ENCODE measurements around the gene SORL1.

SORL1 gene

DNA sequence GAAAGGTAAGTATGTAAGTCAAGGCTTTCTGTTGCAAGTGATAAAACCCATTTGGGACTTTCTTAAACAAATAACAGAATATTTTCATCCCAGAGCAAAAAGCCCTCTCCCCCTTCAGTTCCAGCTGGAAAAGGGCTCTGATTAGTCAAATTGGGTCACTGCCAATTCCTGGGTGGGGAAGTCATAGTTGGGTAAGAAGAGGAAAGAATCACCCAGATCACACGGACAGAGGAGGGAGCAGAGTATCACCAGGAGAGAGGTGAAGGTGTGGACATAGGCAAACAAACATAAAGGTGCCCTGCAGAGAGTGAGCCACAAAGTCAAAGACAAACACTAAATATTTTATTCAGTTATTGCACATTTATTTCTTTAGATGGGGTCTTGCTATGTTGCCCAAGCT lies 36.3 kb upstream of the SORL1 start:
- Histone ChIP-seq H3K27ac (ENCODE audit: low read length) (no peak overlapping the region), H3K9ac (ENCODE audit: low read length in 2 of 2) (no peak overlapping the region), H3K9me3 (ENCODE audit: control insufficient read depth in 2 of 2, low read length in 2 of 2) (no peaks in the 10 kb centered on the region), H3K4me3 (ENCODE audit: low read length in 2 of 2) (no peak overlapping the region), H3K36me3 (ENCODE audit: control insufficient read depth in 2 of 2, insufficient read depth in 2 of 2, low read length in 2 of 2) (no peaks in the 10 kb centered on the region), H3K4me1 (ENCODE audit: control insufficient read depth, insufficient read depth, low read length) (peaks cover 10% of the 10 kb centered on the region), H3K27me3 (ENCODE audit: control insufficient read depth in 1 of 2, insufficient read depth in 2 of 2, low read length in 2 of 2) (no peaks in the 10 kb centered on the region)

DNA sequence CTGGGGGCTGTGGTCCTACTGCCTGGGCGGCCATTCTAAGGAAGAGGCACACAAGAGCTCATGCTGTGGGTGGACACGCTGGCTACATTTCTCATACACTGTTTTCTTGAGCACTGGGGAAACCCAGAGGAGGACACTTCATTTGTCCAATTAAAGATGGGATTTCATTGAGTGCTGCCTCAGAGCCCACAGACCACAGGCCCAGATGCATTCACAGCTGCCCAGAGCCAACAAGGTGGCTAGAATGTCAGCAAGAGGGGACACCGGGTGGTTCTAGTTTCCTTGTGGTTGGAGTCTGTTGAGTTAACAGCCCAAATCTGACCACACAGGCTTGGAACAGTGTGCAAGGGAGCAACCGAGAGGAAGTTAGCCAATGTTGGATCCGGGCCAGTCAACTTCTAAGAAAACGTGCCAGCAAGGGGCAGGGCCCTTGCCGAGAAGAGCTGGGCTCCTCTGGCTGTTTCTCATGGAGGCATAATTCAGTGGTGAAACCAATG lies 35.0 kb upstream of the SORL1 start:
- H3K9me3 ChIP-seq (ENCODE audit: control insufficient read depth in 2 of 2, low read length in 2 of 2) = no peaks in the 10 kb centered on the region
- H3K27ac ChIP-seq (ENCODE audit: low read length) = peak overlapping the region; percentile 53
- H3K27me3 ChIP-seq (ENCODE audit: control insufficient read depth in 1 of 2, insufficient read depth in 2 of 2, low read length in 2 of 2) = no peaks in the 10 kb centered on the region
- no peaks in the 10 kb centered on the region for H3K36me3 ChIP-seq (ENCODE audit: control insufficient read depth in 2 of 2, insufficient read depth in 2 of 2, low read length in 2 of 2)
- peaks cover 10% of the 10 kb centered on the region for H3K4me1 ChIP-seq (ENCODE audit: control insufficient read depth, insufficient read depth, low read length)
- H3K9ac ChIP-seq (ENCODE audit: low read length in 2 of 2) = peak overlapping the region in 1 of 2 donors; percentile 29
- H3K4me3 ChIP-seq (ENCODE audit: low read length in 2 of 2) = no peak overlapping the region

DNA sequence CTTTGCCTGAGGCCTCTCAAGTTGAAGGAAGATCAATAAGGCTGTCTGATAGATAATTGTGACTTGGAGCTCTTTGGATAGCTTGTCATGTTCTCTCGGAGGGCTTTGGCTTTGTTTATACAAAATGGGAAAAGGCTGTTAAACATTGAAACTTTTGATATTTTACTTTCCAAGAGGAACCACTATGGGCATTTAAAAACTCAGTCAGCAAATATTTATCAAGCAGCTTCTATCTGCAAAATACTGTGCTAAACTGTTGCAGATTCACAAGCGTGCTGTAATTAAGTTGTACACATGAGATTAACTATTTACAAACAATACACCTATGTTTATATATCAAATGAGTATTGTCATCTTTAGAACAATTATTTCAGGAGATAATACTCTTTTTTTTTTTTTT lies 34.5 kb upstream of the SORL1 start:
- Histone ChIP-seq H3K4me1 (ENCODE audit: control insufficient read depth, insufficient read depth, low read length) (peaks cover 10% of the 10 kb centered on the region), H3K9me3 (ENCODE audit: control insufficient read depth in 2 of 2, low read length in 2 of 2) (no peaks in the 10 kb centered on the region), H3K4me3 (ENCODE audit: low read length in 2 of 2) (no peak overlapping the region), H3K27me3 (ENCODE audit: control insufficient read depth in 1 of 2, insufficient read depth in 2 of 2, low read length in 2 of 2) (no peaks in the 10 kb centered on the region), H3K27ac (ENCODE audit: low read length) (peak overlapping the region; percentile 53), H3K9ac (ENCODE audit: low read length in 2 of 2) (no peak overlapping the region), H3K36me3 (ENCODE audit: control insufficient read depth in 2 of 2, insufficient read depth in 2 of 2, low read length in 2 of 2) (no peaks in the 10 kb centered on the region)

DNA sequence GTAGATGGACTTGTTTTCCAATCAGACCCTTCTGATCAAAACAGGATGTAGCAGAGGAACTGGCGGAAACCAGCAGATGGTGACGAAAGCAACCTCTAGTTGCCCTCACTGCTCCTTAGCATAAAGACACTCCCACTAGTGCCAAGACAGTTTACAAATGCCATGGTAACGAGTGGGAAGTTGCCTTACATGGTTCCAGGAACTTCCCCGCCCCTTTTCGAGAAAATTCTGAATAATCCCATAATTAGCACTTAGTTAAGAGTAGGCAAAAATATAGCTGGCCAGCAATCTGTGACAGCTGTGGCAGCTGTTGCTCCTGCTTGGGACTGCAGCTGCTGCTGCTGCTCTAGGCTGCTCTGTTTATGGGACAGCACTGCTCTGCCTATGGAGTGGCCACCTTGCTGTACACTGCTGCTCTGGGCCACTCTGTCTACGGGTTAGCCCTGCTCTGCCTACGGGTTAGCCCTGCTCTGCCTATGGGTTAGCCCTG lies 33.4 kb upstream of the SORL1 start:
- H3K9me3 ChIP-seq (ENCODE audit: control insufficient read depth in 2 of 2, low read length in 2 of 2) = no peaks in the 10 kb centered on the region
- no peak overlapping the region for H3K9ac ChIP-seq (ENCODE audit: low read length in 2 of 2)
- no peaks in the 10 kb centered on the region for H3K36me3 ChIP-seq (ENCODE audit: control insufficient read depth in 2 of 2, insufficient read depth in 2 of 2, low read length in 2 of 2)
- H3K4me3 ChIP-seq (ENCODE audit: low read length in 2 of 2) = no peak overlapping the region
- no peaks in the 10 kb centered on the region for H3K27me3 ChIP-seq (ENCODE audit: control insufficient read depth in 1 of 2, insufficient read depth in 2 of 2, low read length in 2 of 2)
- peaks cover 10% of the 10 kb centered on the region for H3K4me1 ChIP-seq (ENCODE audit: control insufficient read depth, insufficient read depth, low read length)
- no peak overlapping the region for H3K27ac ChIP-seq (ENCODE audit: low read length)

DNA sequence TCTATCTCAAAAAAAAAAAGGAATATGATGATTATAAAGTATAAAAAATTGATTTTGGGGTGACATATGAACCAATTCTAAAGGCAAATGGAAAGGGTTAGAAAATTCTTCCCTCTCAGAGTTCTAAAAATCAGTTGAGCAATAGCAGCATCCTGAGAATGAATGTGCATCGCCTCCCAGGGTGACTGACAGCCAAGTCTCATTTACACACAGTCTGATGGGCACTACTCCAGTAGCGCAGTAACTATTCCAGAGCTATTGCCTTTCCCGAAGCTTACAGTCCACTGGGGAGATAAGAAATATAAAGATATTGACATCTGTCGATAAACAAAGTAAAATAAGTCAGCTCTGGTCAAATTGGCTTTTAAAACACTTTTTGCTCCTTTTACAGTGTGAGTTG lies 32.3 kb upstream of the SORL1 start:
- H3K9ac ChIP-seq (ENCODE audit: low read length in 2 of 2) = no peak overlapping the region
- no peak overlapping the region for H3K27ac ChIP-seq (ENCODE audit: low read length)
- no peaks in the 10 kb centered on the region for H3K36me3 ChIP-seq (ENCODE audit: control insufficient read depth in 2 of 2, insufficient read depth in 2 of 2, low read length in 2 of 2)
- H3K27me3 ChIP-seq (ENCODE audit: control insufficient read depth in 1 of 2, insufficient read depth in 2 of 2, low read length in 2 of 2) = no peaks in the 10 kb centered on the region
- peaks cover 10% of the 10 kb centered on the region for H3K4me1 ChIP-seq (ENCODE audit: control insufficient read depth, insufficient read depth, low read length)
- H3K9me3 ChIP-seq (ENCODE audit: control insufficient read depth in 2 of 2, low read length in 2 of 2) = no peaks in the 10 kb centered on the region
- no peak overlapping the region for H3K4me3 ChIP-seq (ENCODE audit: low read length in 2 of 2)

DNA sequence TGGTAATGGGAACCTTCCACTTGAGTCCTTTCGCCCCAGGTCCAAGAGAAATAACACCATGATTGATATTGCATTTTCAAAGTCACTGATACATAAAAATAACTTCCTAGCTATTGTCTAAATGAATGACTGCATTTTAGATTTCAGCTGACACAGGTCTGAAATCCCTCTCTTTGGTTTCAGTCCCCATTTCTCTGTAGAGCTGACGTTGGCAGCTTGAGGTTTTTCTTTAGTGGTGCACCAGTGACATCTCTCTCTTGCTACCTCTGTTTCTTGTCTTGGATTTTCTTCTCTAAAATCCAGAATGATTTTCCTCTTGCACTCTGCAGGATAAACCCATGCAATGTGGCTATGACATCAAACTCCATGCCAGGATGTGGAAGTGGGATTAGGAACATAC lies 31.7 kb upstream of the SORL1 start:
- Histone ChIP-seq H3K9me3 (ENCODE audit: control insufficient read depth in 2 of 2, low read length in 2 of 2) (no peaks in the 10 kb centered on the region), H3K27ac (ENCODE audit: low read length) (no peak overlapping the region), H3K36me3 (ENCODE audit: control insufficient read depth in 2 of 2, insufficient read depth in 2 of 2, low read length in 2 of 2) (no peaks in the 10 kb centered on the region), H3K27me3 (ENCODE audit: control insufficient read depth in 1 of 2, insufficient read depth in 2 of 2, low read length in 2 of 2) (no peaks in the 10 kb centered on the region), H3K9ac (ENCODE audit: low read length in 2 of 2) (no peak overlapping the region), H3K4me3 (ENCODE audit: low read length in 2 of 2) (no peak overlapping the region), H3K4me1 (ENCODE audit: control insufficient read depth, insufficient read depth, low read length) (peaks cover 10% of the 10 kb centered on the region)

DNA sequence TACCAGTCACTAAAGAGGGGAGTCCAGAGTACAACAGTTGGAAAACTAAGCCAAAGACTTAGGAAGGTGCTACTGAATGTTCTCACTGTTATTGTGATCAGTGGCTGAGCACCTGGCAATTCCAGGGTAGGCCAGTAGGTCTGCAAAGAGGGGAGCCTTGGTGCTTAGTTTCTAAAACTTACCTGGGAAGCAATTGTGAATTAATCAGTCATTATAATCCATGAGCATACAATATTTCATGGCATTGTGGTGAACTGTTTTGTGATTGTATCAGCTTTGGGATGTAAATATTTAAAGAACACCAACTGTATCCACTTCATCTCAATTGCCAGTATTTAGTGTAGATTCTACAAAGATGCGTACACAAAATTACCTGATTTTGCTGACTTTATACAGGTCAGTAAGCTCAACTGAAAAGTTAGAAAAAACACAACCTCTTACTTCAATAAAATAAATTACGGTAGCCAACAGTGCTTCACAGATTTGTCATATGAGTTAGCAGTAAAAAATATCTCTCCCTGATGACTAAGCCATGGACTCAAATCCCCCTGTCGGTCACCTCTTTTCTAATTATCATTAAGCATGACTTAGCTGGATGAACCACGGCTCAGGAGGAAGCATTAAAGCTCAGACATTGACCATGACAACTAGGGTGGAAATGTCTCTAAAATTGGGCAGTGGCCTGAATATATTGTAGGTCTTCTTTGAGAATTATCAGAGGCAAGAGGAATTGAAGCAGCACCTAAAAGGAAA lies 30.8 kb upstream of the SORL1 start:
- Histone ChIP-seq H3K36me3 (ENCODE audit: control insufficient read depth in 2 of 2, insufficient read depth in 2 of 2, low read length in 2 of 2) (no peaks in the 10 kb centered on the region), H3K4me3 (ENCODE audit: low read length in 2 of 2) (no peak overlapping the region), H3K27me3 (ENCODE audit: control insufficient read depth in 1 of 2, insufficient read depth in 2 of 2, low read length in 2 of 2) (no peaks in the 10 kb centered on the region), H3K9me3 (ENCODE audit: control insufficient read depth in 2 of 2, low read length in 2 of 2) (no peaks in the 10 kb centered on the region), H3K27ac (ENCODE audit: low read length) (no peak overlapping the region), H3K9ac (ENCODE audit: low read length in 2 of 2) (no peak overlapping the region), H3K4me1 (ENCODE audit: control insufficient read depth, insufficient read depth, low read length) (peaks cover 6% of the 10 kb centered on the region)

DNA sequence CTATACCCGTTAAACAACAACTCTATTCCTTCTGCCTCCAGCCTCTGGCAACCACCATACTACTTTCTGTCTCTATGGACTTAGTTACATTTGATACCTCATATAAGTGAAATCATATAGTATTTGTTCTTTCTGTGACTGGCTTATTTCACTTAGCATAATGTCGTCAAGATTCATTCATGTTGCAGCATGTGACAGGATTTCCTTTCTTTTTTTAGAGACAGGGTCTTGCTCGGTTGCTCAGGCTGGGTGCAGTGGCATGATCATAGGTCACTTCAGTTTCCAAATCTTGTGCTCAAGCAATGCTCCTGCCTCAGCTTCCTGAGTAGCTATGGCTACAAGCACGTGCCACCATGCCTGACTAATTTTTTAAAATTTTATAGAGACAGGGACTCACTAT lies 29.4 kb upstream of the SORL1 start:
- Histone ChIP-seq H3K27me3 (ENCODE audit: control insufficient read depth in 1 of 2, insufficient read depth in 2 of 2, low read length in 2 of 2) (no peaks in the 10 kb centered on the region), H3K4me3 (ENCODE audit: low read length in 2 of 2) (no peak overlapping the region), H3K36me3 (ENCODE audit: control insufficient read depth in 2 of 2, insufficient read depth in 2 of 2, low read length in 2 of 2) (no peaks in the 10 kb centered on the region), H3K9ac (ENCODE audit: low read length in 2 of 2) (no peak overlapping the region), H3K9me3 (ENCODE audit: control insufficient read depth in 2 of 2, low read length in 2 of 2) (no peaks in the 10 kb centered on the region), H3K27ac (ENCODE audit: low read length) (no peak overlapping the region), H3K4me1 (ENCODE audit: control insufficient read depth, insufficient read depth, low read length) (peaks cover 8% of the 10 kb centered on the region)

DNA sequence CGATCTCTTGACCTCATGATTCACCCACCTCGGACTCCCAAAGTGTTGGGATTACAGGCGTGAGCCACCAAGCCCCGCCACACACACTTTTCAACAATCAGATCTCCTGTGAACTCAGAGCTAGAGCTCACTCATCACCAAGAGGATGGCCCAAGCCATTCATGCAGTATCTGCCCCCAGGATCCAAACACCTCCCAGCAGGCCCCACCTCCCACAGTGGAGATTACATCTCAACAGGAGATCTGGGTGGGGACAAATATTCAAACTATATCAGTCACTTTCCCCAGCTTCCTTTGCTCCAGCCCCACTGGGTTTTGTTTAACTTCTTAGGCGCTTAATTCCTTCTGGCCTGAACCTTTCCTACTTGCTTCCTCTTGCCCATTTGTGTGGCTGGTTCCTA lies 26.3 kb upstream of the SORL1 start:
- Histone ChIP-seq H3K27me3 (ENCODE audit: control insufficient read depth in 1 of 2, insufficient read depth in 2 of 2, low read length in 2 of 2) (no peaks in the 10 kb centered on the region), H3K4me1 (ENCODE audit: control insufficient read depth, insufficient read depth, low read length) (peaks cover 8% of the 10 kb centered on the region), H3K36me3 (ENCODE audit: control insufficient read depth in 2 of 2, insufficient read depth in 2 of 2, low read length in 2 of 2) (no peaks in the 10 kb centered on the region), H3K9ac (ENCODE audit: low read length in 2 of 2) (no peak overlapping the region), H3K27ac (ENCODE audit: low read length) (no peak overlapping the region), H3K4me3 (ENCODE audit: low read length in 2 of 2) (no peak overlapping the region), H3K9me3 (ENCODE audit: control insufficient read depth in 2 of 2, low read length in 2 of 2) (no peaks in the 10 kb centered on the region)

DNA sequence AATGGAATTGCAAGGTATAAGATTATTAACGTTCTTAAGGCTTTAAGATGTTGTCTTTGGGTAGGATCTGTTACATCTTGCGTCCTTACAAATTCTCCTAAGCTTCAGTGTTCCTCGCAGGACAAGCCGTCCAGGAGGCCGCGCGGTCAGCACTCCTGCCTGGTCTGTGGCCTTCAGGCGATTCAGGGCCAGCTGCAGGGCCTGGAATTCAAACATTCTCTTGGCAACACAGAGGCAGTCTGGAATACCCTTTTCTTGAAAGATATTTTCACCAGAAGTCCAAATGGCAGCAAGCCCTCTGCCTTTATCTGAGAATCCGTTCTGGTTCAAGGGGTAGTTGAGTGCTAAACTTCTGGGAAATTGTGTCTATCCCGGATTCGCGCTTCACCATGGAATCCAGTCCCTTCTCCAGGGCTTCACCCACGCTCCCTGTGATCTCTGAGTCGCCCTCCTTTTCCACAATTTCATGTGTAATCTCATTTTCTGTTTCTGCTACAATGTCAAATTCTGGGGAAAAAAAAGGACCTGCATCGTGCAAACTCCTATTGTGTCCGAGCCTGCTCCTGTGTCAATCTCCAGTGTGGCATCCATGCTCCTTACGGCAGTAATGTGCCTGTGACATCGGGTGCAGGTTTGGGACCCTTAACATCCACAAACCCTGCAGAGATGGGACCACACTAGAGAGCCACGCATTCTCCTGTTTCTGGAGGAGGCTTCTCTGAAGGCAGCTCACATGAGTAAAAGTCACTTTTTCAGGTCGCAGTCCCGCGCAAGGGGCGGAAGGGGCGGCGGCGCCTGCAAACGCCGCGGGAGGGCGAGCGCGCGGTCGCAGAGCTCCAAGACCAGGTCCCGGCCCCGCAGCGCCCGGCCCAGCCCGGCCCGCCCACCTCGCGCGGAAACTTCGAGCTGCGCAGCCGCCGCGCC lies 25.4 kb upstream of the SORL1 start:
- Histone ChIP-seq H3K9ac (ENCODE audit: low read length in 2 of 2) (peak overlapping the region in 1 of 2 donors; percentile 5), H3K4me1 (ENCODE audit: control insufficient read depth, insufficient read depth, low read length) (peaks cover 8% of the 10 kb centered on the region), H3K36me3 (ENCODE audit: control insufficient read depth in 2 of 2, insufficient read depth in 2 of 2, low read length in 2 of 2) (no peaks in the 10 kb centered on the region), H3K9me3 (ENCODE audit: control insufficient read depth in 2 of 2, low read length in 2 of 2) (no peaks in the 10 kb centered on the region), H3K4me3 (ENCODE audit: low read length in 2 of 2) (peak overlapping the region; percentile 54 to 71), H3K27me3 (ENCODE audit: control insufficient read depth in 1 of 2, insufficient read depth in 2 of 2, low read length in 2 of 2) (no peaks in the 10 kb centered on the region), H3K27ac (ENCODE audit: low read length) (no peak overlapping the region)
